Activated CD4-positive, alpha-beta T cell treated with anti-CD3 and anti-CD28 coated beads for 24 hours (primary cell): Measurements from ENCODE around the gene TNF.

ENCODE experiments used
- DNase-seq, 2 donors: peaks; one replicate each; pipeline ENCODE4 v3.0.0-alpha.2; 2020; ENCODE audit warnings: low read depth in 2 of 2

The TNF gene

DNA sequence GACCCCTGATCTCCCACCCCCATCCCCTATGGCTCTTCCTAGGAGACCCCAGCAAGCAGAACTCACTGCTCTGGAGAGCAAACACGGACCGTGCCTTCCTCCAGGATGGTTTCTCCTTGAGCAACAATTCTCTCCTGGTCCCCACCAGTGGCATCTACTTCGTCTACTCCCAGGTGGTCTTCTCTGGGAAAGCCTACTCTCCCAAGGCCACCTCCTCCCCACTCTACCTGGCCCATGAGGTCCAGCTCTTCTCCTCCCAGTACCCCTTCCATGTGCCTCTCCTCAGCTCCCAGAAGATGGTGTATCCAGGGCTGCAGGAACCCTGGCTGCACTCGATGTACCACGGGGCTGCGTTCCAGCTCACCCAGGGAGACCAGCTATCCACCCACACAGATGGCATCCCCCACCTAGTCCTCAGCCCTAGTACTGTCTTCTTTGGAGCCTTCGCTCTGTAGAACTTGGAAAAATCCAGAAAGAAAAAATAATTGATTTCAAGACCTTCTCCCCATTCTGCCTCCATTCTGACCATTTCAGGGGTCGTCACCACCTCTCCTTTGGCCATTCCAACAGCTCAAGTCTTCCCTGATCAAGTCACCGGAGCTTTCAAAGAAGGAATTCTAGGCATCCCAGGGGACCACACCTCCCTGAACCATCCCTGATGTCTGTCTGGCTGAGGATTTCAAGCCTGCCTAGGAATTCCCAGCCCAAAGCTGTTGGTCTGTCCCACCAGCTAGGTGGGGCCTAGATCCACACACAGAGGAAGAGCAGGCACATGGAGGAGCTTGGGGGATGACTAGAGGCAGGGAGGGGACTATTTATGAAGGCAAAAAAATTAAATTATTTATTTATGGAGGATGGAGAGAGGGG is 1.9 kb upstream of the TNF start:
- DNase-seq = no peak

DNA sequence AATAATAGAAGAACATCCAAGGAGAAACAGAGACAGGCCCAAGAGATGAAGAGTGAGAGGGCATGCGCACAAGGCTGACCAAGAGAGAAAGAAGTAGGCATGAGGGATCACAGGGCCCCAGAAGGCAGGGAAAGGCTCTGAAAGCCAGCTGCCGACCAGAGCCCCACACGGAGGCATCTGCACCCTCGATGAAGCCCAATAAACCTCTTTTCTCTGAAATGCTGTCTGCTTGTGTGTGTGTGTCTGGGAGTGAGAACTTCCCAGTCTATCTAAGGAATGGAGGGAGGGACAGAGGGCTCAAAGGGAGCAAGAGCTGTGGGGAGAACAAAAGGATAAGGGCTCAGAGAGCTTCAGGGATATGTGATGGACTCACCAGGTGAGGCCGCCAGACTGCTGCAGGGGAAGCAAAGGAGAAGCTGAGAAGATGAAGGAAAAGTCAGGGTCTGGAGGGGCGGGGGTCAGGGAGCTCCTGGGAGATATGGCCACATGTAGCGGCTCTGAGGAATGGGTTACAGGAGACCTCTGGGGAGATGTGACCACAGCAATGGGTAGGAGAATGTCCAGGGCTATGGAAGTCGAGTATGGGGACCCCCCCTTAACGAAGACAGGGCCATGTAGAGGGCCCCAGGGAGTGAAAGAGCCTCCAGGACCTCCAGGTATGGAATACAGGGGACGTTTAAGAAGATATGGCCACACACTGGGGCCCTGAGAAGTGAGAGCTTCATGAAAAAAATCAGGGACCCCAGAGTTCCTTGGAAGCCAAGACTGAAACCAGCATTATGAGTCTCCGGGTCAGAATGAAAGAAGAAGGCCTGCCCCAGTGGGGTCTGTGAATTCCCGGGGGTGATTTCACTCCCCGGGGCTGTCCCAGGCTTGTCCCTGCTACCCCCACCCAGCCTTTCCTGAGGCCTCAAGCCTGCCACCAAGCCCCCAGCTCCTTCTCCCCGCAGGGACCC is 981 bp upstream of the TNF start:
- DNase-seq = peak in 1 of 2 donors; percentile 27

DNA sequence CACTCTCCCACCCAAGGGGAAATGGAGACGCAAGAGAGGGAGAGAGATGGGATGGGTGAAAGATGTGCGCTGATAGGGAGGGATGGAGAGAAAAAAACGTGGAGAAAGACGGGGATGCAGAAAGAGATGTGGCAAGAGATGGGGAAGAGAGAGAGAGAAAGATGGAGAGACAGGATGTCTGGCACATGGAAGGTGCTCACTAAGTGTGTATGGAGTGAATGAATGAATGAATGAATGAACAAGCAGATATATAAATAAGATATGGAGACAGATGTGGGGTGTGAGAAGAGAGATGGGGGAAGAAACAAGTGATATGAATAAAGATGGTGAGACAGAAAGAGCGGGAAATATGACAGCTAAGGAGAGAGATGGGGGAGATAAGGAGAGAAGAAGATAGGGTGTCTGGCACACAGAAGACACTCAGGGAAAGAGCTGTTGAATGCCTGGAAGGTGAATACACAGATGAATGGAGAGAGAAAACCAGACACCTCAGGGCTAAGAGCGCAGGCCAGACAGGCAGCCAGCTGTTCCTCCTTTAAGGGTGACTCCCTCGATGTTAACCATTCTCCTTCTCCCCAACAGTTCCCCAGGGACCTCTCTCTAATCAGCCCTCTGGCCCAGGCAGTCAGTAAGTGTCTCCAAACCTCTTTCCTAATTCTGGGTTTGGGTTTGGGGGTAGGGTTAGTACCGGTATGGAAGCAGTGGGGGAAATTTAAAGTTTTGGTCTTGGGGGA is 754 bp downstream of the TNF start:
- no peak for DNase-seq

DNA sequence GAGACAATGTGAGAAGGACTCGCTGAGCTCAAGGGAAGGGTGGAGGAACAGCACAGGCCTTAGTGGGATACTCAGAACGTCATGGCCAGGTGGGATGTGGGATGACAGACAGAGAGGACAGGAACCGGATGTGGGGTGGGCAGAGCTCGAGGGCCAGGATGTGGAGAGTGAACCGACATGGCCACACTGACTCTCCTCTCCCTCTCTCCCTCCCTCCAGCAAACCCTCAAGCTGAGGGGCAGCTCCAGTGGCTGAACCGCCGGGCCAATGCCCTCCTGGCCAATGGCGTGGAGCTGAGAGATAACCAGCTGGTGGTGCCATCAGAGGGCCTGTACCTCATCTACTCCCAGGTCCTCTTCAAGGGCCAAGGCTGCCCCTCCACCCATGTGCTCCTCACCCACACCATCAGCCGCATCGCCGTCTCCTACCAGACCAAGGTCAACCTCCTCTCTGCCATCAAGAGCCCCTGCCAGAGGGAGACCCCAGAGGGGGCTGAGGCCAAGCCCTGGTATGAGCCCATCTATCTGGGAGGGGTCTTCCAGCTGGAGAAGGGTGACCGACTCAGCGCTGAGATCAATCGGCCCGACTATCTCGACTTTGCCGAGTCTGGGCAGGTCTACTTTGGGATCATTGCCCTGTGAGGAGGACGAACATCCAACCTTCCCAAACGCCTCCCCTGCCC is 1.7 kb downstream of the TNF start:
- no peak for DNase-seq

DNA sequence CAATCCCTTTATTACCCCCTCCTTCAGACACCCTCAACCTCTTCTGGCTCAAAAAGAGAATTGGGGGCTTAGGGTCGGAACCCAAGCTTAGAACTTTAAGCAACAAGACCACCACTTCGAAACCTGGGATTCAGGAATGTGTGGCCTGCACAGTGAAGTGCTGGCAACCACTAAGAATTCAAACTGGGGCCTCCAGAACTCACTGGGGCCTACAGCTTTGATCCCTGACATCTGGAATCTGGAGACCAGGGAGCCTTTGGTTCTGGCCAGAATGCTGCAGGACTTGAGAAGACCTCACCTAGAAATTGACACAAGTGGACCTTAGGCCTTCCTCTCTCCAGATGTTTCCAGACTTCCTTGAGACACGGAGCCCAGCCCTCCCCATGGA is 2.2 kb downstream of the TNF start:
- no peak for DNase-seq

DNA sequence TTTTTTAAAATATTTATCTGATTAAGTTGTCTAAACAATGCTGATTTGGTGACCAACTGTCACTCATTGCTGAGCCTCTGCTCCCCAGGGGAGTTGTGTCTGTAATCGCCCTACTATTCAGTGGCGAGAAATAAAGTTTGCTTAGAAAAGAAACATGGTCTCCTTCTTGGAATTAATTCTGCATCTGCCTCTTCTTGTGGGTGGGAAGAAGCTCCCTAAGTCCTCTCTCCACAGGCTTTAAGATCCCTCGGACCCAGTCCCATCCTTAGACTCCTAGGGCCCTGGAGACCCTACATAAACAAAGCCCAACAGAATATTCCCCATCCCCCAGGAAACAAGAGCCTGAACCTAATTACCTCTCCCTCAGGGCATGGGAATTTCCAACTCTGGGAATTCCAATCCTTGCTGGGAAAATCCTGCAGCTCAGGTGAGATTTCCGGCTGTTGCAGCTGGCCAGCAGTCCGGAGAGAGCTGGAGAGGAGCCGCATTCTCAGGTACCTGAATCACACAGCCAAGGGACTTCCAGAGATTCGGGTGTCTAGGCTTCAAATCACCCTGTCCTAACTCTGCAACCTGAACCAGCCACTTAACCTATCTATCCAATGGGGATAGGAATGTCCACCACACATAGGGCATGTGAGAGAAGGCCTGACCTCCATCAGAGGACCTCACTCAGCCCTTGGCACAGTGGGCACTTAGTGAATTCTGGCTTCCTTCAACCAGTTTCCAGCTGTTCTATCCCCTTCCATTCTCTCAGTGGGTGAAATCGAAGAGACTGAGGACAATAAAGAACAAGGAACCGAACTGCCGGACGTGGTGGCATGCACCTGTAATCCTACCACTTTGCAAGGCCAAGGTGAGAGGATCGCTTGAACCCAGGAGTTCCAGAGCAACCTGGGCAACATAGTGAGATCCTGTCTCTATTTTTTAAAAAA is 3.1 kb downstream of the TNF start:
- no peak for DNase-seq

DNA sequence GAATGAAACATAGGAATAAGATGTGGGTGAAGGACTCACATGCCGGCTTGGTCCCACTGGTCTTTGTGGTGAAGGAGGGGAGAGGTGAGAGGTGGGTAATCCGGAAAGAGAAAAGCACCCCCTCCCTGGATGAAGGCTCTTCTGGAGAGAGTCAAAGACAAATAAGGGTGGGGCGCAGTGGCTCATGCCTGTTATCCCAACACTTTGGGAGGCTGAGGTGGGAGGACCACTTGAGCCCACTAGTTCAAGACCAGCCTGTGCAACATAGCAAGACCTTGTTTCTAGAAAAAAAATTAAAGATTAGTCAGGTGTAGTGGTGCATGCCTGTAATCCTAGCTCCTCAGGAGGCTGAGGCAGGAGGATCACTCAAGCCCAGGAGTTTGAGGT is 3.7 kb downstream of the TNF start:
- no peak for DNase-seq

DNA sequence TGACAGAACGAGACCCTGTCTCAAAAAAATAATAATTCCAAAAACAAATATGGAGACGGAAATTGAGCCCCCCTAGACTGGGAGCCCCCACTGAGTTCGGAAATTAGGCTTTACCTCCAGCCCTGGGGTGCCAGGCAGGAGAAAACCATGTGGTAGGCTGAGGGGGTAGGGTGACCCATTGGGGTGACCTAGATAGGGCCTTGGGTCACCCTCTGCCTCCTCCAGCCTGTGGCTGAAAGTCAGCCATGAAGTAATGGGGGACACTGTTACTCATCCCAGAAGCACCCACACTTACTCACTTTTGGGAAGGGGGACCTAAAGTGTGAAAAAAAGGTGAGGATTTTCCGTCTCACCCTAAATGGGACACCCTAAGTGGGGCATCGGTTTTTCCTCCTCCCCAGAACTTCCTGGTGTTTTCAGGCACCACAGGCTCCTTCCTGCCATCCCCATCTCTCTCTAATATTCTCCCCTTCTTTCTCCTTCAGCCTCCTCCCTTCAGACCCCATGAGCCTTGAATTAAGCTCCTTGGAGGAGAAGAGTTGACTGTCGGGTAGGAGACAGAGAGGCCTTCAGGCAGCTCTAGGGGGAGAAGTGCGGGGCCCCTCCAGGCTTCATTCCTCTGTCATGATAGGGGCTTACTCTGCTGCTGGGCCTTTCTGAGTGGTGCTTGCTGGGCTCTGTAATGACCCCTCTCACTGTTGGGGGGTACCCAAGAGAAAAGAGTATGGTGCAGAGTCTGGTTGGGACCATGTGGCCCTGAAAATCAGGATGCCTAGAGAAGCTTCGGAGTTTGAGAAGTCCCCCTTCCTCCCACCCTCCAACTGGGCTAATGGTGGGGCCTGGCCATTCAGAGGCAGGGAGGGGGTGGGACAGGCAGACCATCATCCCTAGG is 4.4 kb downstream of the TNF start:
- no peak for DNase-seq

DNA sequence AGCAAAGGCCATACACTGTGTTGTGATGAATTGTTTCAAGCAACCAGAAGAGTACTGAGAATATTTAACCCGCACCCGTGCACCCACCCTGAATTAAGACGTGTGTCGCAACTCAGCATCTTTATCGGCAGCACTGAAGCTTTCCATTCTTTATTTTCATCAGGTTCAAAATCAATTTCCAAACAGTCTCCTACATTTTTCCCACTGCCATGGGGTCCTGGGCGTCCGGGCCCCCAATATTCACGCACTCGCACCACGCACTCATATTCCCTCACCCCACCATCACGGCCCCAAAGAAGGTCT is 5.0 kb downstream of the TNF start:
- no peak for DNase-seq

DNA sequence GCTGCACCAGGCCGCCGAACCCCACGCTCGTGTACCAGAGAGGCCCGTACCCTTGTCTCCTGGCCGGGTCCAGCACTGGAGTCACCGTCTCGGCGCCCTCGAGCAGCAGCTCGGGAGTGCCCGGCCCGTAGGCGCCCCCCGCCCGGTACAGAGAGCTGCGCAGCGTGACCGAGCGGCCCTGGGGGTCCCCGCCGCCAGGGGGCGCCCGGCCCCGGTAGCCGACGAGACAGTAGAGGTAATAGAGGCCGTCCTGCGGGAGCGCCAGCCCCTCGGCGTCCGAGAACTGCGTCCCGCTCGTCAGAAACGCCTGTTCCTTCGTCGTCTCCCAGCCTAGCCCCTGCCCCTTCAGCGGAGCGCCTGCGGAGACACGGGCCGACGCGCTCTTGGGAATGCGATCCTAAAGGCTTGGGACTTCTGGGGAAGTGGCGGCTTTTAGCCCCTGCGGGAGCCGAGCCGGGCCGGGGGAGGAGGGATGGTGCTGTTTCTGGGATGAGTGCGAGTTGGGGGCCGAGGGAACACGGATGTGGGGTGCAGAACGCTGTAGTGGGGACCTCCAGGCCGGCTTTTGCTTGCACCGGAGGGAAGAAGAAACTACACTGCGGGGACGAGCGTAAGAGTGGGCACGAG is 5.6 kb downstream of the TNF start:
- peak; percentile 88 to 92 for DNase-seq

DNA sequence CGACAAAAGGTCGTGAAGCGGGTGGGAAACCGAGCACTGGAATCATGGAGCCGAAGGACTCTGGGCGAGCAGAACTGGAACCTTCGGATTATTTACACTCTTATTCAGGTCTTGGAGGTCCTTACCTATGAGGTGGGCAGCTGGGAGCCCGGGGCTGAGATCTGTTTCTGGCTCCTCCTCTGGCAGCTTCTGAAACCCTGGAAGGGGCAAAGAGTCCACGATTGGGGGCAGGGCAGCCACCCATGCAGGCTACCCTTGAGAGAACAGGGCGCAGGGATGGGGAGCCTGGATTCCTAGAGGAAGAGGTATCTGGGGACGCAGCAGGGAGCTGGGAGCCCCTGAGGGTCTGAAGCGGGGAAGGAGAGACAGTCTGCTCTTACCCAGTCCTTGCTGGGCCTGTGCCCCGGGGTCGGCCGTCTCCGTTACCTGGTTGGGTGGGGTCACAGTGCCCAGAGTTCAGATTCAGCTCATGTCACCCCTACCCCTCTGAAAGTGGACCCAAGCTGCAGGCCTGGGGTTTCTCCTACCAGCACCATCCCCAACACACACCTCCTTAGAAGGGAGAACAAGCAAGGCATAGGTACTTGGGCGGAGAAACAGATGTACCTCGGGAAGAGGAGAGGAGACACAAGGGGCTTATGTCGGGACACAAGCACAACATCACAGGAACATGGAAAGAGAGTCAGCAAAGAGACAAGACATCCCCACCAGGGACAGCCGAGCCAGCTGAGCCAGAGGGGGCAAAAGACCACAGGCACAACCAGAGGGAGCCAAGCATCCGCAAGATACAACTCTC is 6.3 kb downstream of the TNF start:
- no peak for DNase-seq

DNA sequence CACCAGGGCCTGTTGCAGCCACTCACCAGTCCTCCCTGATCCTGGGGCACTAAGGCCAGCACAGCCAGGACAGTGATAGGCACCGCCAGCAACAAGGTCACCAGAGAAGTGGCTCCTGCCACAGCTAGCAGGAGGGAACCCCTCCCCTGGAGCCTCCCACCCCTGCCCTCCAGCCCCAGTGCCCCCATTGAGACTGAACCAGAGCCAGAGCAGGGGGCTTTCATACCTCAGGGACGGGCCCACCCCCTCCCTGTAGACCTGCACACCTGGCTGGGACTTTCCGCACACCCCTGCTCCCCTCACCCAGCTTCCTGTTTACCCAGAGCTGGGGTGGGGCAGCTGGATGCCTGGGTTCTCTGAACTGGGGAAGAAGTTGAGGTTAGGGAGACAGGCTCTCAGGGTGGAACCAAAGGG is 6.9 kb downstream of the TNF start, which contains the start of gene LTB:
LTB (minus strand) TSS at position 195 of the 414 bp plus-strand sequence; CDS start at position 188, 7 bp downstream.
- DNase-seq = no peak

DNA sequence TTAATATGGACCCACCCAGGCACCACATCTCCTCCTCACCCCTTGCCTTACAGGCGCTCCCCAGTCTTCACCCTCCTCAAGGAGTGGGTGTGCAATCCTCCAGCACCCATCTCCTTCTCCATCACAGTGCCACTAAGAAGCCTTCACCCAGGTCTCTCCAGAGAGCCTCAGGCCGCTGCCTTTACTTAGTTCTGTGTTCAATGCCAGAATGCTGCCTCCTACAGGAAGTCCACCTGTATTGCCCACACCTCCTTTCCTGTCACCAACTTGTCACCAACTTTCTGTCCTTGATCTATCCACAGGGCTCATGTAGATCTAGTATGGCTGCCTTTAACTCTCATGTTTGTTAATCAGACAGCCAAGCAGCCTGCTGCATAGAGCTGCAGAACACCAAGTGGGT is 10.1 kb downstream of the TNF start:
- no peak for DNase-seq

DNA sequence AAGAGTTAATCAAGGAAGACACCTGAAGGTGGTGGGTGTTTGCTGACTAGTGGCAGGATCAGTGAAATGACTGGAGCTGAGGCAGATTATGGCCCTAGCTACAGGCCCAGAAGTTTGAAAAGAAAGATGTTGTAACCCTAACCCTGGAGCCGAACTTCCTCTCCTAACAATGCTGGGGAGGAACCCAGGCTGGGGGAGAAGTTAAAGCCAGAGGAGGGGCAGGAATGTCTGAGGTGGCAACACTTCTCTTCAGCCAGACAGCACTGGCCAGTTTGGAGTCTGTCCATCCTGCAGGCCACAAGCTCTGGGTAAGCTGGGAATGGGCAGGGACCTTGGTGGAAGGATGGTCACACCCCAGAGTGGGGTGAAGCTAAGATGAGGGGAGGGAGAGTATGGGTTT is 10.6 kb downstream of the TNF start, which contains the start of gene LST1:
LST1 (plus strand) TSS at position 270 of the 400 bp plus-strand sequence. CDS start 1,023 bp downstream, outside the sequence.
- no peak for DNase-seq

DNA sequence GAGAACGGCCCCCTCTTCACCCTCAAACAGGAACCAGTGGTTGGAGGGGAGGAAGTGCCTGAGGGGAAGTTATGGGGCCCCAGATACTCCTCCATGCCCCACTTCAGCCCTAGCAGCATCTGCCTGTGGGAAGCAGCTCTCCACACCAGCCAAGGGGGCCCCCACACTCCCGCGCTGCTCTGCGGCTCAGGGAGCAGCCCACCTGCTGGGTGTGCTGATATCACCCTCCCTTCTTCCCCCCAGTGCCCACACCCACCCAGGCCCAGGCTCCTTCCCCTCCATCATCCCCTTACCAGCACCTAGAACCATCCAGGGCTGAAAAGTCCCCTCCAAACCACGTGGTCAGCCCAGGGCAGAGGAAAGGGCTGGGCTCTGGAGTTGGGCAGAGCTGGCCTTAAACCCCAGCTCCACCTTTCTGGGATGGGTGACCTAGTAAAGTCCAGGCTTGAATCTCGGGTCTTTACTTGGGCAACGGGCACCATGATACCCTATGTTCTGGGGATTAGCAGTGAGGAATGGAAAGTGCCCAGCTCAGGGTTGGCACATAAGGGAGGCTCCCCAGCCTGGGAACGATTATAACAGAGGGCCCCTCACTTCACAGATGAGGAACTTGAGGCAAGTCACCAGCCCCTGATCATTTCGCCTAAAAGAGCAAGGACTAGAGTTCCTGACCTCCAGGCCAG is 11.4 kb downstream of the TNF start:
- no peak for DNase-seq

DNA sequence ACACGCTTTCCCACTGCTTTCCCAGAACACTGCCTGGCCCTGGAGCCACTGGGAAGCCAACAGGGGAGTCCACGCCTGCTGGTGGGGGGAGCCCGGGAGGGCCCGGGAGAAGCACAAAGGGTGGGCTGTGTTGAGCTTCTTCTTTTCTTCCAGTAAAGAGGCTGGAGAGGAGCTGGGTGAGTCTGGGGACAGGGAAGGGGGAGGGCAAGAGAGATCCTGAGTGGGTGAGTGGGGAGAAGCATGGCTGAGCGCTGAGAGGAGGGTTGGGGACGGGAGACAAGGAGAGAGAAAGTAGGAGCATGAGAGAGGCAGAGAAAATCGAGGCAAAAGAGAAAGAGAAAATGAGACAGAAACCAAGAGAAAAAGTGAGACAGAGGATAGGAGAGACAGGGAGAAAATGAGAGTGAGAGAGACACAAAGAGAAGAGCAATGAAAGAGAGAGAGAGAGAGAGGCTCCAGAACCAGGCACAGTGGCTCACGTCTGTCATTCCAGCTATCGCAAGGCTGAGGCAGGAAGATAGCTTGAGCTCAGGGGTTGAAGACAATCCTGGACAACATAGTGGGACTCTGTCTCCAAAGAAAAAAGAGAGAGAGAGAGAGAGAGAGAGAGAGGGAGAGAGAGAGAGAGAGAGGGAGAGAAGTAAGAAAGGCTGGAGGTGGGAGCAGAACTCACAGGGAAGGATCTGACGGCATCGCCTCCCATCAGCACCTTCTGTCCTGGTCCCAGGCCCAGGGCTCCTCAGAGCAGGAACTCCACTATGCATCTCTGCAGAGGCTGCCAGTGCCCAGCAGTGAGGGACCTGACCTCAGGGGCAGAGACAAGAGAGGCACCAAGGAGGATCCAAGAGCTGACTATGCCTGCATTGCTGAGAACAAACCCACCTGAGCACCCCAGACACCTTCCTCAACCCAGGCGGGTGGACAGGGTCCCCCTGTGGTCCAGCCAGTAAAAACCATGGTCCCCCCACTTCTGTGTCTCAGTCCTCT is 12.7 kb downstream of the TNF start:
- no peak for DNase-seq
